Transverse colon (tissue), 4 donors: ENCODE results near the gene MEX3B. TPM values are rescaled to one million over a fixed set of nuclear protein-coding genes. Genes with fewer than 3 reads are reported as not detected.
"Not testable (repeated sequence)": the region's sequence is repeated elsewhere in the genome, so short reads cannot be mapped to it uniquely, and the experiment has no call there.

Source experiments
- DNase-seq: peaks from one replicate; pipeline ENCODE4 v3.0.0-alpha.2; 2019
- H3K27ac ChIP-seq, 4 donors: fragments of 200-600 bp; sonication (generic); 2 replicates each; pipeline ENCODE4 v1.5.1; 2016 to 2018; ENCODE audit warnings: inconsistent platforms in 4 of 4
- H3K27me3 ChIP-seq: fragments of 200-600 bp; sonication (generic); 2 replicates; pipeline ENCODE4 v1.5.1; 2017; ENCODE audit warnings: inconsistent platforms
- H3K36me3 ChIP-seq, 4 donors: fragments of 200-600 bp; sonication (generic); 2 replicates each; pipeline ENCODE4 v1.5.1; 2017 to 2019; ENCODE audit warnings: inconsistent platforms in 4 of 4
- H3K4me1 ChIP-seq, 4 donors: fragments of 200-600 bp; sonication (generic); 2 replicates each; pipeline ENCODE4 v1.5.1; 2017 to 2020; ENCODE audit warnings: inconsistent platforms in 4 of 4
- H3K4me3 ChIP-seq, 4 donors: fragments of 200-600 bp; sonication (generic); 1 replicate in 1 of 4; 2 replicates in 3 of 4; pipeline versions ENCODE4 v1.5.1 to v1.6.1; 2017 to 2019; ENCODE audit warnings: inconsistent platforms in 4 of 4
- H3K9me3 ChIP-seq, 2 donors: fragments of 200-600 bp; sonication (generic); 2 replicates each; pipeline ENCODE4 v1.5.1; 2017 to 2019; ENCODE audit warnings: inconsistent platforms in 2 of 2
- CTCF ChIP-seq, 5 experiments: fragments of 200-600 bp in 3 of 5; fragments of 450-650 bp in 2 of 5; sonication (generic) in 3 of 5; IDR thresholded peaks; 1 replicate in 2 of 5; 2 replicates in 3 of 5; pipeline ENCODE4 v1.5.1; 2016 to 2017; ENCODE audit warnings: antibody characterized with exemption in 5 of 5, inconsistent platforms in 3 of 5, mild to moderate bottlenecking in 2 of 5, moderate library complexity in 1 of 5
- EP300 ChIP-seq: sonication (generic); formaldehyde crosslinking; IDR thresholded peaks from one replicate; pipeline ENCODE4 v1.6.1; 2017; ENCODE audit warnings: antibody characterized with exemption, low read depth
- POLR2A ChIP-seq: fragments of 450-650 bp; IDR thresholded peaks from one replicate; pipeline ENCODE4 v1.6.1; 2016; ENCODE audit warnings: antibody characterized with exemption, mild to moderate bottlenecking, moderate library complexity
- POLR2AphosphoS5 ChIP-seq, 3 donors: sonication (generic); formaldehyde crosslinking; IDR thresholded peaks; one replicate each; pipeline ENCODE4 v1.6.1; 2016; ENCODE audit warnings: antibody characterized with exemption in 3 of 3
- WGBS, 2 donors: methylation state at CpG; one replicate each; pipeline ENCODE4 v1.1.5; 2018; ENCODE audit warnings: low coverage in 1 of 2; 5-methylcytosine and 5-hydroxymethylcytosine counted together
- in situ Hi-C, 4 donors: fragments of 200-750 bp; cut with MboI; loops; one replicate each; pipeline versions ENCODE4 v1.15.0 to v1.15.1; 2017; ENCODE audit warnings: low sequenced_read_pairs in 3 of 4, low pct_ligation_motif_present in 1 of 4, low pct_unique_long_range_greater_than_20kb in 1 of 4
- intact Hi-C: fragments of 100-400 bp; cut with DNase I; formaldehyde crosslinking; loops from one replicate; pipeline ENCODE4 v1.15.1; 2023; ENCODE audit warnings: low total_unique reads
- total RNA-seq, 4 donors: library from RNA; depleted of rRNA; stranded (reverse); fragments of >200 nt; gene quantifications; one replicate each; pipeline ENCODE4 v1.1.0, GENCODE V29; 2016

Gene MEX3B
- total RNA-seq, 4 donors from 2014 or later, result 0.68 to 14.9 (median 1.7) TPM; not detected in 1

GRCh38 chr15:82040390-82040789 lies 5.4 kb downstream of the MEX3B start:
- in situ Hi-C loops (no loop called here), intact Hi-C loops (no loop called here)
- Histone ChIP-seq H3K27me3 (peaks cover 12% of the 10 kb centered on the region), H3K36me3 (no peaks in the 10 kb centered on the region), H3K4me1 (peaks cover 4 to 28% (median 17%) of the 10 kb centered on the region in 4 donors), H3K4me3 (no peak overlapping the region), H3K9me3 (no peaks in the 10 kb centered on the region), H3K27ac (no peak overlapping the region)
- DNase-seq, result no peak
- WGBS, 2 donors, result 39 to 50% methylated on average over 1 to 2 of the region's 2 CpGs
- no peak for TF ChIP-seq CTCF (IDR thresholded peaks at IDR 0.05)
- TF ChIP-seq POLR2AphosphoS5 (IDR thresholded peaks at IDR 0.05), result no peak
- TF ChIP-seq POLR2A, result no peak

GRCh38 chr15:82039871-82040270 lies 5.9 kb downstream of the MEX3B start:
- H3K36me3 ChIP-seq, result no peaks in the 10 kb centered on the region
- WGBS, 2 donors, result 83 to 91% methylated on average over 2 to 7 of the region's 7 CpGs
- peaks cover 4 to 26% (median 15%) of the 10 kb centered on the region in 4 donors for H3K4me1 ChIP-seq
- H3K27ac ChIP-seq, result no peak overlapping the region
- in situ Hi-C loops (no loop called here), intact Hi-C loops (no loop called here)
- no peak for TF ChIP-seq POLR2AphosphoS5 (IDR thresholded peaks at IDR 0.05)
- H3K9me3 ChIP-seq, result no peaks in the 10 kb centered on the region
- H3K4me3 ChIP-seq, result no peak overlapping the region
- no peak for DNase-seq
- peaks cover 12% of the 10 kb centered on the region for H3K27me3 ChIP-seq

- WGBS, 2 donors, result 67 to 100% methylated on average over 1 to 7 of the region's 7 CpGs
- no peaks in the 10 kb centered on the region for H3K9me3 ChIP-seq
- no peaks in the 10 kb centered on the region for H3K27me3 ChIP-seq
- H3K36me3 ChIP-seq, result no peaks in the 10 kb centered on the region
- intact Hi-C loops, result no loop called here
- in situ Hi-C loops, result no loop called here
- DNase-seq, result no peak
- TF ChIP-seq CTCF (IDR thresholded peaks at IDR 0.05) (no peak), EP300 (no peak), POLR2AphosphoS5 (IDR thresholded peaks at IDR 0.05) (no peak)
- H3K27ac ChIP-seq, result no peak overlapping the region
- peaks cover 0 to 10% (median 4%) of the 10 kb centered on the region in 4 donors for H3K4me1 ChIP-seq
- no peak overlapping the region for H3K4me3 ChIP-seq
Observed at GRCh38 chr15:82036461-82036860, 9.4 kb downstream of the MEX3B start.

- no peak for DNase-seq
- Histone ChIP-seq H3K27me3 (no peaks in the 10 kb centered on the region), H3K27ac (no peak overlapping the region), H3K4me3 (no peak overlapping the region), H3K9me3 (no peaks in the 10 kb centered on the region), H3K36me3 (no peaks in the 10 kb centered on the region), H3K4me1 (no peaks in the 10 kb centered on the region)
- intact Hi-C loops (no loop called here), in situ Hi-C loops (no loop called here)
- 68 to 74% methylated on average over 5 of the region's 5 CpGs for WGBS, 2 donors
- TF ChIP-seq POLR2A (no peak), CTCF (IDR thresholded peaks at IDR 0.05) (no peak), POLR2AphosphoS5 (IDR thresholded peaks at IDR 0.05) (no peak), EP300 (no peak)
Observed at GRCh38 chr15:82031871-82032270, 13.9 kb downstream of the MEX3B start.

- Histone ChIP-seq H3K36me3 (no peaks in the 10 kb centered on the region), H3K27me3 (no peaks in the 10 kb centered on the region), H3K4me3 (no peak overlapping the region), H3K27ac (no peak overlapping the region), H3K9me3 (no peaks in the 10 kb centered on the region), H3K4me1 (no peaks in the 10 kb centered on the region)
- intact Hi-C loops, result no loop called here
- 89% methylated on average over 2 of the region's 2 CpGs; no CpG with 5 or more reads in 1 of the 2 donors for WGBS, 2 donors
- in situ Hi-C loops, result no loop called here
- no peak for DNase-seq
- TF ChIP-seq POLR2AphosphoS5 (IDR thresholded peaks at IDR 0.05) (no peak), EP300 (no peak), CTCF (IDR thresholded peaks at IDR 0.05) (no peak), POLR2A (no peak)
Observed at GRCh38 chr15:82030176-82030575, 15.6 kb downstream of the MEX3B start.

- in situ Hi-C loops, H3K27me3 ChIP-seq, DNase-seq, H3K27ac ChIP-seq, H3K9me3 ChIP-seq, H3K36me3 ChIP-seq, H3K4me3 ChIP-seq, H3K4me1 ChIP-seq, intact Hi-C loops: not testable (repeated sequence)
- 84 to 87% methylated on average over 3 to 5 of the region's 5 CpGs for WGBS, 2 donors
Observed at GRCh38 chr15:82028163-82028562, 17.7 kb downstream of the MEX3B start.
